GOT3 (cell line): ENCODE measurements around the gene PCED1A.

ENCODE experiments used
- DNase-seq: peaks from one replicate; lab custom pipeline; 2025; ENCODE audit warnings: mixed read lengths; lab: John Stamatoyannopoulos, UW

Gene PCED1A

DNA sequence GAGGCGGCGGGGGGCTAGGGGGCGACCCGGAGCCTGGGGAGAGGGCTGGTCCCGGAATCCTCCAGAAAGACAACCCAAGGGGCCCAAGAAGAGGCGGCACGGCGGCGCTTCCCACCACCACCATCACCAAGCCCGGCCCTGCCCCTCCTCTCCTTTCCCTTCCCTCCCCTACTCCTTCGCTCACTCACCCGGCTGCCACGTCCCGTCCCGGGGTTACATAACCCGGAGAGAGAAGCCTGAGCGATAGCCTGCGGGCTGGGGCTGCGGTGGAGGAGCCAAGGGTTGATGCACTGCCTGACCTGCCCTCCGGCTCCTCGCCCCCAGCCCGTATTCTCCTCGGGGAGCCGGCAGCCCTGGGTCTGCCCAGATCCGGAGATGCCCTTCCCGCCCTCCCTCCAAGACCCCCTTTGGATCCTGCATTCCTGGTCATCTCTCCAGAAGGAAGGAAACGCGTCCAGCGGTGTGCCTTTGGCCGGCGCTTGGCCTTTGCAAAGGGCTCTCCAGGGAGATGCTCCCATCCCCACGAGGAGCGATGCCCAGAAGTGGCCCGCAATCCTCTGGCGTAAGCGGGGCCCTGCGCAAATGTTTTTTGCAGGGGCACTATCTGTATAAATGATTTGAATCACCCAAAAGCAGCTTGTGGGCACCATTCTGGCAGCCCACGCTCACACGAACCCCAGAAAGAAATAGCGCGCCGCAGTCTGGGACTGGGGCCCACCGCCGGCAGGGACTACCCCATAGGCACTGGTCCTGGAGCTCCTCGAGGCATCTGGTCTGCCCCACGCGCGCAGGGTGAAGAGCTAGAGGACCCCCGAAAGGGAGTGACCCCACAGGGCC lies 35.4 kb downstream of the PCED1A start:
- no peak for DNase-seq

DNA sequence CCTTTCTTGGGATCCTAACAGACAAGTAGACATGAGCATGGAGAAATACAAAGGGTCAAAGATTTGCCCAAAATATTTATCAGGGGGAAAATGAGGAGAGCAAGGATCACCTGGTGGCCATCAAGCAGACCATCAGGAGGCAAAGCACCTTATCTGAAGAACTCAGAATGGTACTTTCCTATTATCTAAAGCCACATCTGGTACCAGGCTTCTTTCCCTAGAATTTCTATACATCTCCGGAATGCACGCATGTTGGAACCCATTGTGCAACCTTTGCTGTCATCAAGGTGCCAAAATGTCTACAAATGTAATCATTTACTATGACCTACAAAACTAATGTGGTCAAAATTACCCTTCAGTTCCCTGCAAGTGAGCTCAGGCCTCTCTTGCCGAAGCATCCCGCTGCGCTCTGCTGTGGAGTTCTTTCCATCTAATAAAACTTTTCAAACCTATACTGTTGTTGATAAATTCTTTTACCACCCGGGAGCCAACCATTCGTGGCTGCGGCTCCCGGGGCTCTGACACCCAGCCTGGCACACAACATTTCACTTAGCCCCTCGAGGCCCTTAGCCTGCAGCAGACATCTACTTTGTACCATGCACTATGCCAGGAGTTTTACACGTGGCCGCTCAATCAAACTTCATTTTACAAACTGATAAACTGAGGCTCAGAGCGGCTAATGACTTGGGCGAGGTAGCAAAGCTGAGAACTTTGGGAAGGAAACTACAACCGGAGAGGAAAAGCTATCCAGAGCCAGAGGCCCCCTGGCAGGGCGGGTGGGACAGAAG lies 36.2 kb downstream of the PCED1A start:
- no peak for DNase-seq

DNA sequence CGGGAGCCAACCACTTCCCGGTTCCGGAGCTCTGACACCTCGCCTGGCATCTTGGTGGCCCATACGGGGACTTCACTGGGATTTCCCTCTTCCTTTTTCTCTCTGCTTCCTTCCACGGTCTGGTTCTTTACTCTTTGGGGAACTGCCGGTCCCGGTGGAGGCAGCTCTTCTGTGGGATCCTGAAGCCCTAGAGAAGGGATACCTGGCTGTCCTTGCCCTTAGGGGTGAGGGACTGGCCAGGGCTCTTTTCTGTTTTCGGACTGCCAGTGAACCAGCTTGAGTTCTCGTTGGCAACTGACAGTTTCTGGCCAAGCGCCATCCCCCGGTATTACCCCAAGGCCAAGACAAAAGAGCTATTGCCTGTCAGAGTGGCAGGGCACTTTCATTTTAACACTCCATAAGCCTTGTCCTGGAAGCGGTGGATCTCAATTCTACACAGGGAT lies 39.1 kb downstream of the PCED1A start:
- DNase-seq: no peak

DNA sequence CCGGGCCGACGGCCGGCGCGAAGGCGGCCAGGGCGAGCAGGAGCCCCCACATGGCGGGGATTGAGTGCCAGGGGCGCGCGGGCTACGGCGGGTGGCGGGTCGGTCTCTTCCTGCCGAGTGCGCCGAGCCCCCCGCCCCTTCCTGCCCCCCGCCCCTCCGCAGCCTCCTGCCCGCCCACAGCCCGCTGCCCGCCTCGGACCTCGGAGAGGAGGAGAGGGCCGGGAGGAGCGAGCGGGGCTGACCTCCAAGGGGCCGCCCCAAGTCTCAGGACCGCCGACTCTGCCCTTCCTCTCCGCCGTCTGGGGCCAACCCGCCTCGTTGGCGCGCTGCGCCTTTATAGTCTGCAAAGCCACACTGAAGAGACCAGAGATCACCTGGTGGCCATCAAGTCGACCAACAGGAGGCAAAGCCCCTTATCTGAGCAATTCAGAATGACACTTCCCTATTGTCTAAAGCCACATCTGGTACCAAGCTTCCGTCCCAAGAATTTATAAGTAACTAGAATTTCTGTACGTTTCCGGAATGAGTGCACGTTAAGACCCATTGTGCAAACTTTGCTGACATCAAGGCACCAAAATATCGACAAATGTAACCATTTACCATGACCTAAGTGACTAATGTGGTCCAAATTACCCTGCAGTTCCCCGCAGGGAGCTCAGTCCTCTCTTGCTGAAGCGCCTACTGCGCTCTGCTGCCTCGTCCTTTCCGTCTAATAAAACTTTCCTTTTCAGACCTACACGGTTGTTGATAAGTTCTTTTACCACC lies 39.8 kb downstream of the PCED1A start, which contains the start of gene CPXM1:
Gene CPXM1 (minus strand): TSS at position 107 of the 765 bp plus-strand sequence. CDS start 55 bp downstream, at position 52.
- no peak for DNase-seq

DNA sequence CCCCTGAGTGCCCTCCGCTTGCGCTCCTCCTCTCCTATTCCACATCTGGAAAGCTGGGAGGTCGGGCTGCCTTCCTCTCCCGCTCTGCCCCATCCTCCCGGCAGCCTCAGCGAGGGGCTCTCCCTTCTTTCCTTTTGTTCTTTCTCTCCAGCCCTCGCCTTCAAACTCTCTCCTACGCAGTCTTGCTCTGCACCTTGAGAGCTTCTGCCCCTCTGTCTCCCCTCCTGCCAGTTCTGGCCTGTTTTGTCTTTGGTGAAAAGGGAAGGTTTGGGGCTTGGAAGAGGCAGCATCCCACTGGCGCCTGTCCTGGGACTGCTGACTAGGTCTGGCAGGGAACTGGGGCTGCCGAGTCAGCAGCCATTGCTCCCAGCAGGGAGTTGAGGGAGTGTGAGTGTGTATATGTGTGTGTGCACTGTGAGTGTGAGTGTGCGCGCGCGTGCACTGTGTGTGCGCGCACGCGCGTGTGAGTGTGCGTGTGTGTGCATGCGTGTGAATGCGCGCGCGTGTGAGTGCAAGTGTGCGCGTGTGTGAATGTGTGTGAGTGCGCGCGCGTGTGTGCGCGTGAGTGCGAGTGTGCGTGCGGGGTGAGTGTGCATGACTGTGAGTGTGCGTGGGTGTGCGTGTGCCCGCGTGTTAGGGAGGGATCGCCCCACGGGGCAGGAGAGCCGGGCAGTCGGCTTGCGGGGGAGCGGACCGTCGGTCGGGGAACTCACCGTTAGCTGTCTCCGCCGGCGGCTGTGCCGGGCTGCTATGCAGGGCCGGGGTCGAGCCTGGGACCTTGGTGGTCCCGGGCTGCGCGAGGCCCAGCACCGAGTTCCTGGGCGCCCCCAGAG lies 40.6 kb downstream of the PCED1A start:
- DNase-seq: no peak

DNA sequence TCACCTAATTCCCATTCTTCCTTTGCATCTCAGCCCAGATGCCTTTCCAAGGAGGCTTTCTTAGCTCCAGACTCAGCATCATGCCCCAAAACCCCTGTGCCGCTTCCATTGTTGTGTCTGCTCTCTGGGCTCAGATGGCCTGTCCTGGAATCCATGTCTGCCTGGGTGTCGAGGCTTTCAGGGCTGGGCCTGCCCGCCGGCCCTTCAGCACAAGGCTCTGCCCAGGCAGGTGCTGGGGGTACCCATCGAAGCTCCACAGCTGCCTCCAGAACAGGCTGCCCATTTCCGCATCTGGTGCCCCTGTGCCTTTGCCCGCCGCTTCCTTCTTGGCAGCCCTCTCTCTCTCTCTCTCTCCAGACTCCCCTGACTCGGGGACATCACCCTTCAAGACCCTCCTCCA lies 41.2 kb downstream of the PCED1A start:
- DNase-seq: no peak

DNA sequence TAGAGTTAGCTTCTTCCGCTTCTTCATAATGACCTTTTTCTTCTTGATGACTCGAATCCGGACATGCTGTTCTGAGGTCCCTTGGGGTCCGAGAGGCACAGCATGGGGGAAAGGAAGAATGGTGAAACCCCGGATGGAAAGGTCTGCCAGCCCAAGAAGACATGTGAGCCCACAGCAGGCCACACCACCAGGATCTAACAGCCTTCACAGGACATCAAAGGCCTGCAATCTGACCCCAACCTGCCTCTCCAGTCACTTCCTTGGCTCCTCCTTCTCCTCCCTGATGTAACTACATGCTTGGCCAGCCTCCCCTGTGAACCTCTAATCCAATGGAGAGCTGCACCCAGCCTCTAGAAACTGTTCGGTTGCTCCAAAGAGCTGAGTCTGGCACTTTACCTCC lies 41.6 kb downstream of the PCED1A start:
- DNase-seq: no peak

DNA sequence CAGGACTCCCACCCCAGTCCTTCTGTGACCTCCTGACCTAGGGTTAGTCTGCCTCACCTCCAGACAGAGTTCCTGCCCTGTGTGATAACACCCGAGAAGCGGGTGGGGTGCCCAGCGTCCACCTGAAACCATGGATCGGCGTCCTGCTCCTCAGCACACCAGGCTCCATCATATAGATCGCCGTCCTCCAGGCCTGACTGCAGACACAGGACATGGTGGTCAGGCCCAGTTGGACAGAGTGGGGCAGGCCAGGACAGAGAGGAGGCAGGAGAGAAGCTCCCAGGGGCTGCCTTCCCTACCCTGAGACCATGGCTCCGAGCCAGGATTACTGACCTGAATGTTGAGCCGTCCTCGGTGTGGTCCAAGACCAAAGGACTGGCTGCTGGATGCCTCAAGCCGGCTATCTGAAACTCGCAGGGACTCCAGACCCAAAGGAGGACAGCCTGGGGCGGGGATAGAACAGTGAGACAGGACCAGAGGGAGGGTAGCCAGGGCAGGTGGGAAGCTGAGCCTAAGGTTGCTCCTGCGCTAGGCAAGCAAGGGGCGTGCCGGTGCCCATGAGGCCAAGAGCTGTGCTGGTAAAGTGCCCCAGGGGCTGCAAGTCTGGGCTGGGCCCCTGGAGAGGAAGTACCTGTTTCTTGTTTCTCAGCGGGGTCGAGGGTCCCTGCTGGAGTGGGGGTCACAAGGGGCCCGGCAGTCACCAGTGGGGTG lies 42.2 kb downstream of the PCED1A start:
- DNase-seq: no peak

DNA sequence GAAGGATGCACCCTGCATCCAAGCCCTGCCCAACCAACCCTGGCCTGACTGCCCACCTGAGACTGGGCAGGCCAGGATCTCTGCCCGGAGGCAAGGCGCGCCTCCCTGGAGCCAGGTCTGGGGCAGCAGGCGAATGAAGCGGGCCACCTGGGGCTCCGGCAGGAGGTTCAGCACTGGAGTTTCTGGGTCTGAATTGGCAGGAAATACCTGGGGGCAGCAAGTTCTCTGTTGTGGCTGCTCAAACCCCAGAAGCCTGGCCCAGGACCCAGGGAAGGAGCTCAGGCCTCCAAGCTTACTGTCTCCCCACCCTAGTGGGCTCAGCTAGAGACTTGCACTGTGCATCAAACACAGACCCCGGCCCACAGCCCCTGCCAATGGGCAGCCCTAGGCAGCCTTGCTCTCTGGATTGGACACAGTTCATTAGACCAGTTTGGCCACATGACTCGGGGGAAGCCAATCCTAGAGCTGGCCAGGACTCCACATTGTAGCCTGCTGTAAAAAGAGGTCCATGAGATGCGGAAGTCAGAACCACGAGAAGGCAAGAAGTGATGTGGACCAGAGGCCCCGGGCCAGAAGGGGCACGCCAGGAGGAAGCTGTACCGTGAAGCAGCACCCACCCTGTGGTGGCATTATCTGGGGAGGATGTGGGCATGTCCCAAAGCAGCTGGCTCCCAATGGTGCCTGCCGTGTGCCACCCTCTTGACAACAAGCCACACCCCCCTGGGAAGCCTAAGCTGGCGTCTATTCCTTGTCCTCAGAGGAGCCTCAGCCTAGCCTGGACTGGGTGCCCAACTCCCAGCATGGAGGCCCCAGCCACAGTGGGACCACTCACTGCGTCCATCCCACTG lies 43.1 kb downstream of the PCED1A start:
- DNase-seq: no peak

DNA sequence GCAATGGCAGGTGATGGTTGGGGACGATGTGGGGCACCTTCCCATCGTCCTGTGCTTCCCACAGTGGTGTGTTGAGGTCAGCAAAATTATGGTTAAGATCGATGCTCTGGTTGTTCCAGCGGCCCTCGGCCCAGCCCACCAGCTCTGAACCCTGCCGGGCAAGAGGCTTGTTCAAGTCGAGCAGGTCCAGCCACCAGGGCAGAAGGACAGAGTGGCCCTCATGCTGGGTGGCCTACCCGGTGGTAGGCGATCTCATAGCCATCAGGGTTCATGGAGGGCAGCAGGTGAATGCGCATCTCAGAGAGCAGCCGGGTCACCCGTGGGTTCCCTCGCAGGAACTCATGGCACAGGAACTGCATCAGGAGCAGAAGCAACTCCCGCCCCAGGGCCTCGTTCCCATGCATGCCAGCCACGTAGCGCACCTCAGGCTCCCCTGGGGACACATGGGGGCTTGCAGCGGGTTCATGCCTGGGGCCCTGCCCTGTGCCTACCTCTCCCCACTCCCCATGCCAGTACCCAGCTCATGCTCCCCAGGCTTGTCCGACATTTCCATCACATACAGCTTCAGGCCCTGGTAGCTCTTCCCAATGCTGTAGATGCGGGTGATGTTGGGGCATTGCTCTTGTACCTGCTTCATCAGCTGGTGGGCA lies 44.3 kb downstream of the PCED1A start:
- DNase-seq: no peak

DNA sequence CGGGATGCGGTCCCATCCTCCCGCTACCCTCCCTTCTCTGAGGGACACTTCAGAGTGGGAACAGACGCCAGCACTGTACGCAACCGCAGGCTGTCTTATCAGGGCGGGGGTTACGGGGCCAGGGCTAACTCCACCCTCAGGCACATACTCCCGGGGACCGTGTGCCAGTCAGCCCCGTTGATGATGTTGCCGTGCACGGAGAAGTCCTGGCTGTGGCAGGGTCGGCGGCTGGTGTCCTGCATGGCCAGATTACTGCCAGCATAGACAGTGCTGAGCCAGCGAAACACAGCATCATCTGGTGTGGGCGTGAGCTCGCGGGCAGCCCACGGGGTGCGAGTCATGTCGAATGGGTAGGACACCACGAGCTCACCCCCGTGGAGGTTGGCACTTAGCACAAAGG lies 45.0 kb downstream of the PCED1A start:
- no peak for DNase-seq

DNA sequence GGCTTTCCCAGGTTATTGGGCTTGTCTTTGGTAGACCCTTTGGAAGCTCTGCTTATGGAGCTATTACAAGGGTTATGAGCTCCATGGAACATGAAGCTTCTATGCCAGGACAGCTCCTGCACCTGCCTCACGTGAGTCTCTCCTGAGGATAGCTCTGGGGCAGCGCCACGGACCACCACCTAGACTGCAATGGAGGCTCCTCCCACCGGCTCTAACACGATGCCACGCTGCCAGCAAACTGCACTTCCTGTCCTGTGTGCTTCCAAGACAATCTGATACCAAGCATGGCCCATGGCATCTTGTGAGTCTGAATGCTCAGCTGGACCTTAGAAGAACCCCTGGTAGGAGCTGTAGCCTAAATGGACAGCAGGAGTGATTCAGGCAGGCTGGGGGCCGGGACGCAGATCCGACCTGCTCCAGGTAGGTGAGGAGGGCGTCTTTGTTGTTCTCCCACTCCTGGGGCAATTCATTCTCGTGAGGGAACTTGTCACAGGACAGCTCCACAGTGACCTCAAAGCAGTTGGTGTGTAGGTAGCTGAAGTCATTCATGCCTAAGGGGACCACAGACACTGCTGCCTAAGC lies 45.5 kb downstream of the PCED1A start:
- DNase-seq: no peak

DNA sequence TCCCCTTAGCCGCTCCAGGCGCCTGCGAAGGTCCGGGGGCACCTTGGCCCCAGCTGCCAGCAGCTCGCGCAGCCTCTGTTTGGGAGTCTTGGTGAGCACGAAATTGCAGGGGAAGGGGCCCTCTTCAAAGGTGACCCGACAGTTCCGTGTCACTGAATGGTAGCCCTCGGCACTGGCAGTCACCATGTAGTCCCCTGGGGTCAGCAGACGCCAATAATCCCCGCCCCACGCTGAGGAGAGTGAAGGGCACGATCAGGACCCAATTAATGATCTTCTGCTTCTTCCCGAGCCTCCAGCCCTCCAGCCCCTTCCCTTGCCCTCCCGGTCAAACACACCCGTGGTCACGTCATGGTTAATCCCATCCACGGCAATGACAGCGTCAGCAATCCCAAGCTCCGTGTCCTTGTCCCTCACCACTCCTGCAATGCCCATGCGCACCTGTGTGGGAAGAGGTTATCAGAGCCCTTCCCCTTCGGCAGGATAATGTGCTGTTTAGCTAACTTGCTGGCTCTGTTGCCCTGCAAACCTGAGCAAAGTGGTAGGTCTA lies 46.2 kb downstream of the PCED1A start:
- DNase-seq: no peak

DNA sequence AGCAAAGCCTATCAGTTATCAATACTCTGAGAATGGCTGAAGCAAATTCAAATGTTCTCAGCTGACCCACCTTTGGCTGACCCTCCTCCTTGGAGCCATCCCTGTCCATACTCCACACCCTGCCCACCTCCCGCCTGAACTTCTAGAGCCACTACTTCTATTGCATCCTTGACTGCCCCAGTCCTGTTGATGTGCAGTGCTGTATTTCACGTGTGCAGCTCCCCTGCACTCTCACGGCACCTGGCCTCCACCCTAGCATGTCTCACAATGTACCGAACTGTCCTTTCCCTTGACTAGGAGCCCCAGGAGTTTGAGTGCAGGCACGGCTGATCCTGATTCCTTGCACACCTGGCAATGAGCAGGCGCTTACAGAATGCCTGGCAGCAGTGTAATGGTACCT lies 47.0 kb downstream of the PCED1A start:
- no peak for DNase-seq
